Neural crest cell (in vitro differentiated cells): ENCODE results near the gene RPS15. TPM values are rescaled to one million over a fixed set of nuclear protein-coding genes. Genes with fewer than 3 reads are reported as not detected.
A peak's percentile ranks its signal among the peaks of the same experiment; 100 is the strongest.

ENCODE experiments used
- DNase-seq: peaks from one replicate; pipeline ENCODE4 v3.0.0; 2021; ENCODE audit warnings: low read depth, mixed read lengths, low spot score
- H3K27ac Mint-ChIP-seq: one replicate; pipeline ENCODE4 v1.8.0; 2021; ENCODE audit warnings: mild to moderate bottlenecking, mixed read lengths; ENCODE audit not compliant: unreplicated experiment
- H3K27me3 Mint-ChIP-seq: 2 replicates; pipeline ENCODE4 v1.8.0; 2021; ENCODE audit warnings: low read depth, mild to moderate bottlenecking, mixed read lengths
- H3K36me3 Mint-ChIP-seq: 2 replicates; pipeline ENCODE4 v1.8.0; 2021; ENCODE audit warnings: low read depth, mild to moderate bottlenecking, mixed read lengths
- H3K4me1 Mint-ChIP-seq: 2 replicates; pipeline ENCODE4 v1.8.0; 2021; ENCODE audit warnings: mixed read lengths
- H3K4me3 Mint-ChIP-seq: one replicate; pipeline ENCODE4 v1.8.0; 2021; ENCODE audit warnings: mild to moderate bottlenecking, mixed read lengths
- H3K9me3 Mint-ChIP-seq: 2 replicates; pipeline ENCODE4 v1.8.0; 2021; ENCODE audit warnings: mixed read lengths
- total RNA-seq: library from RNA; stranded (reverse); gene quantifications from 2 replicates; pipeline ENCODE4 v1.2.1, GENCODE V29; 2021
- TF ChIP-seq, protein P1 (sequence below): fragments of 200-600 bp; sonication (generic); conservative IDR thresholded peaks from 2 replicates; pipeline ENCODE4 v1.5.0; 2021; ENCODE audit warnings: antibody characterized with exemption, mild to moderate bottlenecking

The RPS15 gene
- total RNA-seq, 1 donor from 2014 or later: 1,580 TPM

DNA sequence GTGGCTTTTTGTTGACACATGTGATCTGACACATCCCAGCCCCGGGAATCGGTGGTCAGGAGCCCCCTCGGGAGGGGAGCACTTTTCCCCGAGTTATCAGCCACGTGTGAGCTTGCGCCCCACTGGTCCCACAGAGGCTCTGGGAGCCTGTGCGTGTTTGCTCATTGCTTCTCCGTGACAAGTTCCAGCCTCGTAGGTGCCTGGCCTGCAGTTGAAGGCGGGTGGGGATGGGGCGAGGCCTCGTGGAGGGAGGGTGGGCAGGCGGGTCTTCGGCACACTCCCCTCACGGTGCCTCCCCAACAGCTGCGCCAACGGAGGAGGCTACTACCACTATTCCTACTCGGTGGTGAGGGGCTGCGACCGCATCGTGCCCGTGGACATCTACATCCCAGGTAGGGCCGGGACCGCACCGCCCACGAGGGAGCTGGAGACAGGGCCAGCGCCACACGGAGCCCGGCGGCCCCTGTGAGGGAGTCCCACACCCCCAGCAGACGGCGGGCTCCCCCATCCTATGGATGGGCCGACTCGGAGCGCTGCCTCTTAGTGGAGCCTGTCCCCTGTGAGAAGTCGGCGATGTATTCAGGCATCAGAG, 45.2 kb upstream of the RPS15 start:
- DNase-seq: no peak
- Mint-ChIP-seq H3K4me3 (no peak overlapping the region), H3K27me3 (no peaks in the 10 kb centered on the region), H3K9me3 (no peaks in the 10 kb centered on the region), H3K27ac (no peak overlapping the region), H3K4me1 (no peaks in the 10 kb centered on the region), H3K36me3 (peaks cover 6% of the 10 kb centered on the region)
- TF ChIP-seq, protein P1, sequence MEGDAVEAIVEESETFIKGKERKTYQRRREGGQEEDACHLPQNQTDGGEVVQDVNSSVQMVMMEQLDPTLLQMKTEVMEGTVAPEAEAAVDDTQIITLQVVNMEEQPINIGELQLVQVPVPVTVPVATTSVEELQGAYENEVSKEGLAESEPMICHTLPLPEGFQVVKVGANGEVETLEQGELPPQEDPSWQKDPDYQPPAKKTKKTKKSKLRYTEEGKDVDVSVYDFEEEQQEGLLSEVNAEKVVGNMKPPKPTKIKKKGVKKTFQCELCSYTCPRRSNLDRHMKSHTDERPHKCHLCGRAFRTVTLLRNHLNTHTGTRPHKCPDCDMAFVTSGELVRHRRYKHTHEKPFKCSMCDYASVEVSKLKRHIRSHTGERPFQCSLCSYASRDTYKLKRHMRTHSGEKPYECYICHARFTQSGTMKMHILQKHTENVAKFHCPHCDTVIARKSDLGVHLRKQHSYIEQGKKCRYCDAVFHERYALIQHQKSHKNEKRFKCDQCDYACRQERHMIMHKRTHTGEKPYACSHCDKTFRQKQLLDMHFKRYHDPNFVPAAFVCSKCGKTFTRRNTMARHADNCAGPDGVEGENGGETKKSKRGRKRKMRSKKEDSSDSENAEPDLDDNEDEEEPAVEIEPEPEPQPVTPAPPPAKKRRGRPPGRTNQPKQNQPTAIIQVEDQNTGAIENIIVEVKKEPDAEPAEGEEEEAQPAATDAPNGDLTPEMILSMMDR: no peak

DNA sequence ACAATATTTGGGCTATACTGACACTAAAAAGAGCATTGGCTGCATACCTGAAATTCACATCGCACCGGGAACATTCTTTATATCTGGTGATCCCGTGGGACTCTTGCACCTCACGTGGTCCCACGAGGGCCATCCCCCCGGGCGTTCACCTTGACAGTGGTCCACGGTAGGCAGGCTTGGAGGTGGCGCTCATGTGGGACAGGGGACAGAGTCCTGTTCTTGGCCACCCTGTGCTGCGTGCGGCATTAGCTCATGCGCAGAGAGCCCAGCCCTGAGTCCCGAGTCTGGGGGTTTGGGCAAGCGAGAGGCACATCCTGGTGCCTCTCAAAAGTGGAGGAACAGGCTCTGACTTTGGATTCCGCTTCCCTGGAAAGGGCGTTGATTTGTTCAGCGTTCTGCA, 44.4 kb upstream of the RPS15 start:
- Mint-ChIP-seq H3K36me3 (peaks cover 5% of the 10 kb centered on the region), H3K9me3 (no peaks in the 10 kb centered on the region), H3K27ac (no peak overlapping the region), H3K4me1 (no peaks in the 10 kb centered on the region), H3K4me3 (peak overlapping the region; percentile 34), H3K27me3 (no peaks in the 10 kb centered on the region)
- TF ChIP-seq, protein P1: no peak
- DNase-seq: no peak

DNA sequence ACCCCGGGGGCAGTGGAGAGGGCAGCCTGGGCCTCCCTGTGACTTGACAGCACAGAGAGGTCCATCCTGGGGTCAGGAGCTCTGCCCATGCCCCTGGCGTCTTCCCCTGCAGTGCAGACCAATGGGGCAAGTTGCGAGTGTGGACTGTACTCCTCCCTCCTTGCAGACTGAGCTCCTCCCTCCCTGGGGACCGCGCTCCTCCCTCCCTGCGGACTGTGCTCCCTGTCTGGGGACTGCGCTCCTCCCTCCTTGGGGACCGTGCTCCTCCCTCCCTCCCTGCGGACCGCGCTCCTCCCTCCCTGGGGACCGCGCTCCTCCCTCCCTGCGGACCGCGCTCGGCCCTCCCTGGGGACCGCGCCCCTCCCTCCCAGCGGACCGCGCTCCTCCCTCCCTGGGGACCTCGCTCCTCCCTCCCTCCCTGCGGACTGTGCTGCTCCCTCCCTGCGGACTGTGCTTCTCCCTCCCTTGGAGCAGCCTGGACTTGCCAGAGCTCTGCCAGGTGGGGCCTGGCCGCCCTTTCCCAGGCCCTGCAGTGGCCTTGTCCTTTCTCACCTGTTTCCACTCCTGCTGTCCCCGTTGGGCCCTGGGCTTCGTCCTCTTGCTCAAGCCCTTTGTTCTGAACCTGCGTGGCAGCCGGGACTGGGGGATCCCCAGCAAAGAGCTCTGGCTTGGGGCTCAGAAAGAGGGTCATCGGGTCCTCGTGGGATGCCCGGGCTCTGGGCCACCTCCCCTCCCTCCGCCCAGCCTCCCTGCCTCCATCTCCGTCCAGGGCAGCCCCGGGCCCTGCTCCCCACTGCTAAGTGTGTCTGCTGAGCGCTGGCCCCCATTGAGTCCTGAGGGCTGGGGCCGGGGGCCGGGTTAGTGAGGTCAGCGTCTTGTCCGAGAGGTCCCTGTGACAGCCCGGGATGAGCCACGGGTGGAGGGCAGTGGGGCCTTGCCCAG, 43.7 kb upstream of the RPS15 start:
- TF ChIP-seq, protein P1: no peak
- Mint-ChIP-seq H3K9me3 (no peaks in the 10 kb centered on the region), H3K4me3 (no peak overlapping the region), H3K27me3 (no peaks in the 10 kb centered on the region), H3K4me1 (no peaks in the 10 kb centered on the region), H3K36me3 (no peaks in the 10 kb centered on the region), H3K27ac (no peak overlapping the region)
- DNase-seq: no peak

DNA sequence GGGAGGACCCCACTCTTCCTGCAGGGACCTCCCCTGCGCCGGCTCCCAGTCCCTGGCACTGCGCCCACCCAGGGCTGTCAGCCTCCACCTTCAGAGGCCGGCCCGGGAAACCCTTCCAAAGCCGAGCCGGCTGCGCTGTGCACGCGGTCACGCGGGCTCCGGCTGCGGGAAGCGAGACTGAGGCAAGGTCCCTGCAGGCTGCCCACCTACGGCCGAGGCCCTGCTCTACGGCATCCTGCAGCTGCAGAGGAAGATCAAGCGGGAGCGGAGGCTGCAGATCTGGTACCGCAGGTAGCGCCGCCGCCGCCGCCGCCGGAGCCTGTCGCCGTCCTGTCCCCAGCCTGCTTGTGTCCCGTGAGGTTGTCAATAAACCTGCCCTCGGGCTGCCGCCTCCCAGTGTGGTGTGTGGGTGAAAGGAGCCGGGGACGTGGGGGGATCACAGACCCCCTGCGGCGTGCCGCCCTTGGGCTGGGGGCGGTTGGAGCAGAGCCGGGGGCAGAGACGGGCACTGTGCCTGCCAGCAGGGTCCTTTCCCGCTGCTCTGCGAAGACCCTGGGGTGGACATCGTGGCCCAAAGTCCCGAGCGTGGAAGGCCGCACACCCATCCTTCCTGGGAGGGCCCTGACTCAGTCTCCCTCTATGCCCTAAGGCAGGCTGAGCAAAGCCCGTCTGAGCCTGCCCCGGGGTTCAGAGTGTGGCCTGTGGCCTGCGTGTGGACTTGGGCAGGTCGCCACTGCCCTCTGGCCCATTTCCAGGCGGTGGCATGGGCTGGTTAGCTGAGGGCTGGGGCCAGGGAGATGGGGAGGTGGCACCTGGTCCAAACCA, 42.8 kb upstream of the RPS15 start:
- Mint-ChIP-seq H3K4me1 (no peaks in the 10 kb centered on the region), H3K9me3 (no peaks in the 10 kb centered on the region), H3K27me3 (no peaks in the 10 kb centered on the region), H3K27ac (no peak overlapping the region), H3K4me3 (no peak overlapping the region), H3K36me3 (no peaks in the 10 kb centered on the region)
- DNase-seq: no peak
- TF ChIP-seq, protein P1: no peak

DNA sequence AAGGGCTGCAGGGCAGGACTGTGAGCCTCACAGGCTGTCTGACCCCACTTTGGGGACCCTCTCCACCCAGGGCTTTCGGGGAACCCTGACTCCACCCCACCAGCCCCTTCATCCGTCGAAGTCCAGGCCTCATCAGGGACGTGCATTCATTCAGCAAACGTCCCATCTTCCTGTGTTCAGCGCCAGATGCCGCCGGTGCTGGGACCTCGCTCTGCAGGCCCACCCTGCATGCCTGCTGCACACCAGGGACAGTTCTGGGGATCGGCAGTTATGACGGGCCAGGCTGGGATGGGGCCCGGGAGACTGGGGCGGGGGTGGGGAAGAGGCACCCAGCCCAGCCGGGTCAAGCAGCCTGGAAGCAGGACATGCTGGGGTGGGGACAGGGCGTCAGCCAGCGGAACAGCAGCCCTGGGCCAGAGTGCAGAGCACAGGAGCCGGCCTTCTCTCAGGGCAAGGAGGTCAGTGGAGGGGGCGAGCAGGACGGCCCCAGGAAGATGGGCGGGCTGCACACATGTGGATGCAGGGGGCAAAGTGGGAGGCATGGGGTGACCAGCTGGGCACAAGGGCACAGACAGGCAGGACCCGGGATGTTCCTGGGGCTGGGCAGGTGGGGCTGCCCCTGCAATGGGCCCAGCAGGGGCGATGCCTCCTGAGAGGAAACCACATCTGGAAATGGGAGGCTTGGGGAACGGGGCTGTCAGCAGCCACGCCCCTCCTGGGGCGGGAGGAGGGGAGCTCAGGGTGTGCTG, 42.0 kb upstream of the RPS15 start:
- Mint-ChIP-seq H3K36me3 (no peaks in the 10 kb centered on the region), H3K27ac (no peak overlapping the region), H3K4me3 (no peak overlapping the region), H3K9me3 (no peaks in the 10 kb centered on the region), H3K4me1 (no peaks in the 10 kb centered on the region), H3K27me3 (no peaks in the 10 kb centered on the region)
- no peak for DNase-seq
- TF ChIP-seq, protein P1: no peak
